ENCODE data around the gene ASAP2. TPM values are rescaled to one million over a fixed set of nuclear protein-coding genes. Genes with fewer than 3 reads are reported as not detected.
"Not testable (repeated sequence)": the region's sequence is repeated elsewhere in the genome, so short reads cannot be mapped to it uniquely, and the experiment has no call there.

Gene ASAP2
- total RNA-seq, 1 experiment from 2014 or later: 60.3 TPM

- DNase-seq: no peak
- Histone ChIP-seq H3K79me2 (ENCODE audit: low read depth) (no peaks in the 10 kb centered on the region), H3K4me3 (no peak overlapping the region), H3F3A (ENCODE audit: insufficient read depth, low read depth) (peaks cover 59% of the 10 kb centered on the region), H3K4me2 (no peak overlapping the region), H3K36me3 (ENCODE audit: low read depth) (peaks cover 43% of the 10 kb centered on the region), H3K9me3 (ENCODE audit: insufficient read depth, low read depth) (no peaks in the 10 kb centered on the region), H3K4me1 (replicated peaks; ENCODE audit: insufficient read depth) (peaks cover 9% of the 10 kb centered on the region; the same call in 1 of the 2 replicates), H3K9me2 (ENCODE audit: insufficient read depth) (no peaks in the 10 kb centered on the region), H3K27ac (no peak overlapping the region), H3K27me3 (ENCODE audit: insufficient read depth, low read depth) (no peaks in the 10 kb centered on the region), H4K20me1 (ENCODE audit: insufficient read depth) (no peaks in the 10 kb centered on the region; the same call in 1 of the 2 replicates), H2AFZ (no peak overlapping the region)
- intact Hi-C loops (cut with micrococcal nuclease; ENCODE audit: unreplicated experiment): no loop called here
- ChIA-PET CTCF (no interaction called here), POLR2A (ENCODE audit: unreplicated experiment) (no interaction called here)
- no TSS peak for BruUV-seq (replicated peaks)
- TF ChIP-seq EZH2 (IDR thresholded peaks at IDR 0.05; ENCODE audit: low read depth) (no peak), CTCF (conservative IDR thresholded peaks at IDR 0.05) (no peak)
Measured at GRCh38 chr2:9394816-9395215, 188.2 kb downstream of the ASAP2 start.

DNA sequence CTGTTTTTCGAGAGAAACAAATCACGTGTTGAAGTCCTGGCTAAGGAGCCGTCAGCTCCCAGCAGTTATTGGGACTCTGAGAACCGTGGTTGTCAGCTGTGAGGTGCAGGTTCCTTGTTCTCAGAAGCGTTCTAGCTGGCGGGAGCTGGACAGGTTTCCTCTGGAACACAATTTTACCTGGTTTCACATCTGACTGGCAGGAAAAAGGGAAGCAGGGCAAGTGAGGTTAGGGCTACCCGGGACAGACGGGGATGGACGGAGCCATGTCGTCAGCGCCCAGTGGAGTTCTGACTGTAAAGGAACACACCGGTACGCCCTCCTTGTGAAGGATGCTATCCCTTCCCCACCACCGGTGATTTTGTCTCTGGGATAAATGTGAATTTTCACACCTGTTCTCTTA, 190.6 kb downstream of the ASAP2 start:
- H3K79me2 ChIP-seq (ENCODE audit: low read depth): no peaks in the 10 kb centered on the region
- no peak overlapping the region for H3K4me3 ChIP-seq
- H3K4me1 ChIP-seq (replicated peaks; ENCODE audit: insufficient read depth): peaks cover 24% of the 10 kb centered on the region
- CTCF ChIA-PET: no interaction called here
- peaks cover 39% of the 10 kb centered on the region for H3K36me3 ChIP-seq (ENCODE audit: low read depth)
- no peak for TF ChIP-seq CTCF (conservative IDR thresholded peaks at IDR 0.05)
- TF ChIP-seq EZH2 (IDR thresholded peaks at IDR 0.05; ENCODE audit: low read depth): no peak
- no peaks in the 10 kb centered on the region; the same call in 1 of the 2 replicates for H4K20me1 ChIP-seq (ENCODE audit: insufficient read depth)
- no peaks in the 10 kb centered on the region for H3K27me3 ChIP-seq (ENCODE audit: insufficient read depth, low read depth)
- POLR2A ChIA-PET (ENCODE audit: unreplicated experiment): no interaction called here
- BruUV-seq (replicated peaks): no TSS peak
- no peak overlapping the region for H3K27ac ChIP-seq
- H2AFZ ChIP-seq: no peak overlapping the region
- no peaks in the 10 kb centered on the region for H3K9me3 ChIP-seq (ENCODE audit: insufficient read depth, low read depth)
- H3K9me2 ChIP-seq (ENCODE audit: insufficient read depth): no peaks in the 10 kb centered on the region
- DNase-seq: no peak
- H3K4me2 ChIP-seq: no peak overlapping the region
- H3F3A ChIP-seq (ENCODE audit: insufficient read depth, low read depth): peaks cover 57% of the 10 kb centered on the region
- intact Hi-C loops (cut with micrococcal nuclease; ENCODE audit: unreplicated experiment): no loop called here

GRCh38 chr2:9398251-9398650, 191.6 kb downstream of the ASAP2 start:
- H3K4me1 ChIP-seq (replicated peaks; ENCODE audit: insufficient read depth): peaks cover 30% of the 10 kb centered on the region
- H2AFZ ChIP-seq; H3K4me3 ChIP-seq; BruUV-seq (replicated peaks); intact Hi-C loops (cut with micrococcal nuclease; ENCODE audit: unreplicated experiment); H3K9me2 ChIP-seq (ENCODE audit: insufficient read depth); H3K27me3 ChIP-seq (ENCODE audit: insufficient read depth, low read depth); H3K9me3 ChIP-seq (ENCODE audit: insufficient read depth, low read depth); DNase-seq; H3K79me2 ChIP-seq (ENCODE audit: low read depth); POLR2A ChIA-PET (ENCODE audit: unreplicated experiment); H3K4me2 ChIP-seq; H4K20me1 ChIP-seq (ENCODE audit: insufficient read depth); H3K27ac ChIP-seq; CTCF ChIA-PET: not testable (repeated sequence)
- peaks cover 55% of the 10 kb centered on the region for H3F3A ChIP-seq (ENCODE audit: insufficient read depth, low read depth)
- H3K36me3 ChIP-seq (ENCODE audit: low read depth): peaks cover 38% of the 10 kb centered on the region

Measured in PC-9 (cell line).